Mesenteric fat pad (tissue), 1 donor: ENCODE results near the gene CRIM1. TPM values are rescaled to one million over a fixed set of nuclear protein-coding genes. Genes with fewer than 3 reads are reported as not detected.

Experiments used
- DNase-seq: peaks from one replicate; pipeline ENCODE4 v3.0.0-alpha.2; 2020; ENCODE audit warnings: low spot score
- total RNA-seq: library from RNA; stranded (reverse); fragmentation: NEBNext Ultra II Directional; extraction: Animal tissue kit (Norgen Biotek cat#: 25700); gene quantifications from one replicate; pipeline ENCODE4 v1.2.1, GENCODE V29; 2021
- donor health status: DM: yes; HTN: yes; CAD: no.

The CRIM1 gene
- total RNA-seq, 1 donor from 2014 or later, result 230 TPM

- DNase-seq, result no peak
Measured at GRCh38 chr2:36423619-36424120, 68.1 kb downstream of the CRIM1 start.

- no peak for DNase-seq
Measured at GRCh38 chr2:36425608-36426355, 70.2 kb downstream of the CRIM1 start.

- no peak for DNase-seq
Measured at GRCh38 chr2:36427790-36428243, 72.2 kb downstream of the CRIM1 start.

- no peak for DNase-seq
Measured at GRCh38 chr2:36430549-36430948, 75.0 kb downstream of the CRIM1 start.

- DNase-seq, result no peak
Measured at GRCh38 chr2:36432479-36432878, 76.9 kb downstream of the CRIM1 start.

- no peak for DNase-seq
Measured at GRCh38 chr2:36433311-36434217, 78.0 kb downstream of the CRIM1 start.

GRCh38 chr2:36438449-36438977 lies 82.9 kb downstream of the CRIM1 start:
- no peak for DNase-seq

- no peak for DNase-seq
Measured at GRCh38 chr2:36439084-36439483, 83.5 kb downstream of the CRIM1 start.

GRCh38 chr2:36441065-36441625 lies 85.6 kb downstream of the CRIM1 start:
- no peak for DNase-seq

- no peak for DNase-seq
Measured at GRCh38 chr2:36441816-36442215, 86.2 kb downstream of the CRIM1 start.

- DNase-seq, result no peak
Measured at GRCh38 chr2:36444216-36444936, 88.8 kb downstream of the CRIM1 start.

- DNase-seq, result no peak
Measured at GRCh38 chr2:36445185-36445866, 89.7 kb downstream of the CRIM1 start.

GRCh38 chr2:36446294-36446693 lies 90.7 kb downstream of the CRIM1 start:
- no peak for DNase-seq

- no peak for DNase-seq
Measured at GRCh38 chr2:36449213-36449612, 93.6 kb downstream of the CRIM1 start.

- no peak for DNase-seq
Measured at GRCh38 chr2:36449943-36450392, 94.4 kb downstream of the CRIM1 start.

GRCh38 chr2:36450466-36451196 lies 95.1 kb downstream of the CRIM1 start:
- DNase-seq, result no peak

- DNase-seq, result no peak
Measured at GRCh38 chr2:36451512-36451911, 95.9 kb downstream of the CRIM1 start.

- no peak for DNase-seq
Measured at GRCh38 chr2:36452260-36452659, 96.7 kb downstream of the CRIM1 start.

GRCh38 chr2:36453652-36454051 lies 98.1 kb downstream of the CRIM1 start:
- no peak for DNase-seq
